Epithelial cell of prostate (primary cell): Measurements from ENCODE around the gene PHKB.
"Not testable (repeated sequence)": the region's sequence is repeated elsewhere in the genome, so short reads cannot be mapped to it uniquely, and the experiment has no call there.

Experiments
- DNase-seq: peaks from one replicate; pipeline ENCODE4 v3.0.0-alpha.2; 2011; ENCODE audit warnings: low read depth, low spot score
- H3K27ac ChIP-seq: fragments of 450-650 bp; 2 replicates; pipeline ENCODE4 v1.5.1; 2017; ENCODE audit warnings: mild to moderate bottlenecking

PHKB gene

GRCh38 chr16:47468070-47468689, 7.0 kb downstream of the PHKB start:
- DNase-seq, H3K27ac ChIP-seq: not testable (repeated sequence)

- H3K27ac ChIP-seq = no peak overlapping the region
- no peak for DNase-seq
Observed at GRCh38 chr16:47469227-47469626, 8.1 kb downstream of the PHKB start.

DNA sequence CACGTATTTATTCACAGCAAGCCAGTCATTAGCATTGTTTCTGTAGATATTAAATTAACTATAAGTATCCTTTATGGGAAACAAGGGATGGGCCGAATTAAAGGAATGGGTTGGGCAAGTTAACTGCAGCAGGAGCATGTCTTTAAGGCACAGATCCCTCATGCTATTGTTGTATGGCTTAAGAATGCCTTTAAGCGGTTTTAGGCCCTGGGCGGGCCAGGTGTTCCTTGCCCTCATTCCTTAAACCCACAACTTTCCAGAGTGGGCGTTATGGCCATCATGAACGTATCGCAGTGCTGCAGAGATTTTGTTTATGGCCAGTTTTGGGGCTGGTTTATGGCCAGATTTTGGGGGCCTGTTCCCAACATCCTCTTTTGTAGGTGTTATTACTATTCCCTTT, 9.1 kb downstream of the PHKB start:
- no peak overlapping the region for H3K27ac ChIP-seq
- DNase-seq = no peak

GRCh38 chr16:47470810-47471209, 9.7 kb downstream of the PHKB start:
- no peak overlapping the region for H3K27ac ChIP-seq
- no peak for DNase-seq

DNA sequence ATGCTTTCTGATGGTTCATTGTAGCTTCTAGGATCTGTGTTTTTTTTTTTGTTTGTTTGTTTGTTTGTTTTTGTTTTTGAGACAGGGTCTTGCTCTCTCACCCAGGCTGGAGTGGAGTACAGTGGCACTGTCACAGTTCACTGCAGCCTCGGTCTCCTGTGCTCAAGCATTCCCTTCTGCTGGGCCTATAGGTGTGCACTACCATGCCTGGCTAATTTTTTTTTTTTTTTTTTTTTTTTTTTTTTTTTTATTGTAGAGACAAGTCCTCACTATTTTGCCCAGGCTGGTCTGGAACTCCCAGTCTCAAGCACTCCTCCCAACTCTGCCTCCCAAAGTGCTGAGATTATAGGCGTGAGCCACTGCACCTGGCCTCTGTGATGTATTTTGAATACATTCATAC, 11.9 kb downstream of the PHKB start:
- DNase-seq, H3K27ac ChIP-seq: not testable (repeated sequence)

DNA sequence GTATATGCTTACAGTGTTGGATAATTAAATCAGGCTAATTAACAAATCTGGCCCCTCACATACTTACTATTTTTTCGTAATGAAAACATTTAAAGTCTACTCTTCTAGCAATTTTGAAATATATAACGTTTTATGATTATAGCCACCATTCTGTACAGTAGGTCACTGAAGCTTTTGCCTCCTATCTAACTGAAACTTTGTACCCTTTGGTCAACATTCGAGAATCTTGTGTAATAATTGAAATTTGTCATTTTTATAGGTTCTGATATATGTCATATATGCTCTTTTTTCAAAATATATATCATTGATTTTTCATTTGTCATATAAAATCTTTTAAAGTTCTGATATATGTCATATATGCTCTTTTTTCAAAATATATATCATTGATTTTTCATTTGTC, 12.7 kb downstream of the PHKB start:
- H3K27ac ChIP-seq = no peak overlapping the region
- DNase-seq = no peak

DNA sequence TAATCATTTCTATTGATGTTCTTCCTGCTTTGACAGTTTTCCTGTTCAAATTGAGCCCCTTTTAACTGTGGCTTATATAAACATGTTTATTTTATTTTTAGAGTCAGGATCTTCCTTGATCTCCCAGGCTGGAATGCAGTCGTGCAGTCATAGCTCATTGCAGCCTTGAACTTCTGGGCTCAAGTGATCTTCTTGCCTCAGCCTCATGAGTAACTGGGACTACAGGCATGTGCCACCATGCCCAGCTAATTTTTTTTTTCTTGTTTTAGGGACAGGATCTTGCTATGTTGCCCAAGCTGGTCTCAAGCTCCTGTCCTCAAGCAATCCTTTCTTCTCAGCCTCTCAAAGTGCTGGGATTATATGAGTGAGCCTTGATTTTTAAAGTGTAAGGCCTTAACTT, 14.7 kb downstream of the PHKB start:
- peak overlapping the region; percentile 53 for H3K27ac ChIP-seq
- DNase-seq = no peak

DNA sequence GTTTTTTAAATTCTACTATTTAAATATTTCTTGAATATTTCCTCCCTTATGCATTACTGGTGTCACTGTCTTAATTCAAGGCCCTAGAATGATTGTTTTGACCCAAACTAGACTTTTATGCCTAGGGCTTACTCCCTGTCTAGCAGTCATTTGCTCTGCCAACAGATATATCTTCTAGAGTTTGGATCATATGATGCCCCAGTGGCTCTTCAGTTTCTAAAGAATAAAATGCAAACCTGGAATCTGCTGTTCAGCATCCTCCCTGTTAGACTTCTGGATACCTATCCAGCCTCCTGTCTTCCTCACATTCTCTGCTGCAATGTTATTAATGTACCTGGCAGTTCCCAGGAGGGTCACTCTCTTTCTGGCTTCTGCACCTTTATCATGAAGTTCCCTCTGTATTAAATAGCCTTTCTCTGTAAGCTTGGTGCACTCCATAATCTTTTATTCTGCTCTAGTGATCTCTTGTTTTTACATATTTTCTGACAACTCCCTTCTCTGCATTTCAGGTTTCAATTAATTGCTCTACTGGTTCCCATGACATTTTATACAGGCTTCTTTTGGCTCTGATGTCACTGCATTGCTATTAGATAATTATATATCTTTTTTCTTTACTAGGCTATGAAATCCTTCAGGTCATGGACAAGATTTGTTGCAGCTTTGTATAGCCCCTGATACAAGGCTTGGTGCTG, 15.7 kb downstream of the PHKB start:
- no peak for DNase-seq
- peak overlapping the region; percentile 53 for H3K27ac ChIP-seq

DNA sequence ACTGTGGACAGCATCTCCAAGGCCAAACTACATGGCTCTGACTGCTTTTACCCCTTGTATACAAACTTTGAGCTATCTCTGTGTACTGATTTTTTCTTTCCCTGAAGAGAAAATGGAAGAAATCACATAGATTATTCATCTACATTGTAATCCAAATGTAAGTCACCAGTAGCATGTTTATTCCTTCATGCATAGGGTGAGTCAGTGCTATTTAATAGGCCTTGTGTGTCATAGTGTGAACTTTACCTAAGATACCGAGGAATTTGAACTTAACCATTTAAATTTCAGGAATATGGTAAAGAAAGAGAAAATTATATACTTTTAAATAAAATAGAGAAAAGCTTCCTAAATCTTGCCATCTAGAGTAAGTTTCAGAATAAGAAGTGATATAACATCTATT, 16.5 kb downstream of the PHKB start:
- no peak for DNase-seq
- H3K27ac ChIP-seq = peak overlapping the region; percentile 53

DNA sequence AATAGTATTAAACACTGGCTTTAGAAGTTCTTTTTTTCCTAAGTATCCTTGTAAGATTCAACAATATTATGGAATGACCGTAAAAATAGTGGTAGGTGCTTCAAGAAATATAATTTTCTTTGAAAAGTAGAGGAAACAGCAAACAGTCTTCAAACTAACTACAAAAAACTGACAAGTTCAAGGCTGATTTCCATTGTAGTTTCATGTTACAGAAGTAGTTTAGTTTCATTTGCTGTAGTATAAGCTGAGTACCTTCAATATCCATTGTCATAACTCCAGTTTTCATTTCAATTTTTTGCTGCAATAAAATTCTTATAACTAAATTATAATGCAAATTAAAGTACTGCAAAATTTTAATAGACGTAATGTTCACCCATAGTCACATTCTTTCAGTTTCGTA, 19.3 kb downstream of the PHKB start:
- no peak overlapping the region for H3K27ac ChIP-seq
- no peak for DNase-seq

DNA sequence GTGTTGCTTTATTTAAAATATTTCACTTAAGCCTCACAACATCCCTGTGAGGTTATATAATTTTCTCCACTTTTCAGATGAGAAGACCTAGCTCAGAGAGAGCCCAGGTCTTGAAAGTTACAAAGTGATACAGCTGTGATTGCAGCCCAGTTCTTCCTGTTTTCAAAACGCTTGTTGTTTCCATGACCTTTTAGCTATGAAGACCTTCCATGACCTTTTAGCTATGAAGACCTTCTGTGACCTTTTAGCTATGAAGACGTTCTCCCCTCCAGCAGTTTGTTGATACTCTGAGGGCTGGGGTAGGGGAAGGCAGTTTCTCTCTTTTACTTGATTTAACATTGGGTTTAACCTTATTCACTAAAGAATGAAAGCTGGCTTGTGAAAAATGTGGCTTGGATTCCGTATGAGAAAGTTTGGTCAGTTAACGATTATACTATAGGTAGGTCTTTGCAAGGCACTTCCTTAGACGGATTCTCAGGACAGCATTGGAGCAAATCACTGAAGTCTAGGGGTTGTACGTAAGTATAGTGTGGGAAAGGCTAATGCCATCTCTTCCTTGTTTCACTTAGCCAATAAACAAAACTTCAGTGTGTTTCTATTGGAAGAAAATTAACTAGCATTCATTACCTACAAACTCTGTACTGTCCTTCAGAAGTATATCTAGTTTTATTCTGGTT, 20.7 kb downstream of the PHKB start:
- H3K27ac ChIP-seq = no peak overlapping the region
- no peak for DNase-seq

DNA sequence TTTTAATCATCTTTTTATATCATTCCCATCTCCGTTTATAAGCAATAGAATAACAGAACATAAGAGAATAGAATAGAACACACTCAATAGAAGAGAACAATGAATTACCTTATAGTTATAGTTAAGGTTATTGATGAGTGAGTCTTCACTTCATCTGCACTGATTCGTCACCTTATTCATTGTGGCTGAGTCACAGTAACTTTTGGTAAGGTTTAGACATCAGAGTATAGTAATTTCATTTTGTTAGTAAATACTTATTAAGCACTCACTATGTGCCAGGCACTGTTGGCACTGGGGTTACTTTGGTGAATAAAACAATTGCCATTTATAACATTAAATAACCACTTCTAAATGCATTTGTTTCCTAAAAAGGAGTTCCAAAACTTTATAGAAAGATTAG, 22.5 kb downstream of the PHKB start:
- DNase-seq = no peak
- H3K27ac ChIP-seq = no peak overlapping the region

DNA sequence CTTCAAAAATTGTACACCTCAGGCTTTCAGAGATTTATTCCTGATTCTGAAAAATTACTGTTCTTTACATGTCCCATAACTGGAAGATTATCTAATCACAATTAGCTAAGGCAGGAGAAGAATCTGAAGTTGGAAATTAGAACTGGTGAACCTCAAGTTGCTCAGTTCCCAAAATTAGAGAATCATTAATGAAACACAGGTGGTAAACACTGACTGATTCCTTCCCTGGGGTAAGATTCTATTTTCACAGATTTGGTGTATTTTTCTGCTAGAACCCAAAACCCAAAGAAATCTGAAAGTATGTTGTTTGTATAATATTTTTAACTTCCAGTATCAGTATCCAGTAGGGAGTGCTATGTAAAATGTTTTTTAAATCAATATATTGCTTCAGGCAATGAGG, 25.7 kb downstream of the PHKB start:
- no peak overlapping the region for H3K27ac ChIP-seq
- no peak for DNase-seq

- no peak overlapping the region for H3K27ac ChIP-seq
- DNase-seq = no peak
Observed at GRCh38 chr16:47488051-47488450, 26.9 kb downstream of the PHKB start.

DNA sequence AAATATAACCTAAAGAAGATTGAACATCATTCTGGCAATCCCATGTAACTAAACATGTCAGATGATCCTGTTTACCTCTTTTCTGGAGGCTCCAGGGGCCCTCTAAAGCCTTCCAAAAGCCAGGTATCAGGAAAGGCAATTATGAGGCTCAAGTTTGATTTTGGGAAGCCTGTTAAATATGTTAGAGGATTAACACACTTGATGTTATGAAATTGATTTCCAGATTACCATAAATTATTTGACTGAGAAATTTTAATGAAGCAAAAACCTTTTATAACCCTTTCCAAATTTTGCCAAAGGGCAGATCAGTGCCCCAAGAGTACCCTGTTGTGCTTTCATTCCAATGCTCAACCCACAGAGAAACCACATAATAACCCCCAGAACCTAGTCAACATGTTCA, 29.3 kb downstream of the PHKB start:
- no peak overlapping the region for H3K27ac ChIP-seq
- no peak for DNase-seq

DNA sequence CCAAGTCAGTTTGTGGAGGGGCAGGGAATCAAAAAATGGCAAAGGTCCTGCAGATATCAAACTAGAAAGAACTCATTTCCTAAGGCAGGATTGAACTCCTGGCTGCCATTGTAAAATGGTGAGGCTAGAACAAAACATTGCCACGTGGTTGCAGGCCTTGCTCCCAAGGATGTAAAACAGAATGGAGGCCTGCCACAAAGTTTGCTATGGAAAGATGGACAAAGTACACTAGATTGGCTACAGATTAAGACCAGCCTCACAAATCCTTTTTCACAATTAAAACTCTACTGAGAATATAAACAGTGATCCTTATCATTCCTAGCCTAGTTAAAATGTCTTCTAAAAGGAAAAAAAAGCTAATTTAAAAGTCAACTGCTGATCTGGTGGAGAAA, 30.9 kb downstream of the PHKB start:
- no peak for DNase-seq
- no peak overlapping the region for H3K27ac ChIP-seq

DNA sequence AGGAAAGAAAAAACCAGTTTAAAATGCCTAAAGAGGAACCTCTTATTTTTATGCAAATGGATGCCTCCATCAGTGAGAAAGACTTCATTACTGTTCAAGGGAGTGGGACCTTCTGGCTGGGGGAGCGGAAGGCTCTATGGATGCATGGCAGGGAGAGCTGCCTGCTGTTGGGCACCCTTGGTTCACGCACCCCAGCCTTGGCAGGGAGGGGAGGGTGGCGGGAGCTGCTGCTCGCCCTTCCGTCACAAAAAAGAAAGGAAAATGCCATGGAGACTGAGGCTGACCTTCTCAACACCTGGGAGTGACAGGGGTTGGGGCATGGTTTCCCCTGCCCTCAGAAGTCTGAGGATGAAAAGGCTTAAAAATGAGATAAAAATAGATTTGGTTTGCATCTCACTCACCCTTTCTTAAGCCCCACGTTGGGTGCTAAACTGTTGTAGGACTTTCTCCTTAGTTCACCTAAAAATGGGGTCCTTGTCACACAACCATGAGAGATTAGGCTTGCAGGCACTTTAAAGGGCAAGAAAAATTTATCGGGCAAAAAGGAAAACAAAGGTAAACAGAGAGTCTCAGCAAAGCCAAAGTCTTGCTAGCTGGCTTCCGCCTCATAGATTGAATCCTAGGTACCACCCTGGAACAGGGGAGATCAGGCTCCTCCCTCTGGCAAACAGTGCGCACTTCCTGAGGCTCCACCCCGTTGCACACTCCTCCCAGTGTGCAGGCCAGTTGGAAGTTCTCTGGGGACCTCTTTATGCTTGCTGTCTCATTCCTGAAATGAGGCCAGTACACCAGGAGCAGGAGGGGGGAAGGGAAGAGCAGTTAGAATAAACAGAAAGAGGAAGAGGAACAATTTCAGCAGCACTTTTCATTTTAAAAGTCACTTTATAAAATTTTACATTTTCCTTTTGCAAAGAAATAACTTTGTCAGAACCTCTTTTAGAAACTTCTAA, 31.6 kb downstream of the PHKB start:
- no peak overlapping the region for H3K27ac ChIP-seq
- no peak for DNase-seq

DNA sequence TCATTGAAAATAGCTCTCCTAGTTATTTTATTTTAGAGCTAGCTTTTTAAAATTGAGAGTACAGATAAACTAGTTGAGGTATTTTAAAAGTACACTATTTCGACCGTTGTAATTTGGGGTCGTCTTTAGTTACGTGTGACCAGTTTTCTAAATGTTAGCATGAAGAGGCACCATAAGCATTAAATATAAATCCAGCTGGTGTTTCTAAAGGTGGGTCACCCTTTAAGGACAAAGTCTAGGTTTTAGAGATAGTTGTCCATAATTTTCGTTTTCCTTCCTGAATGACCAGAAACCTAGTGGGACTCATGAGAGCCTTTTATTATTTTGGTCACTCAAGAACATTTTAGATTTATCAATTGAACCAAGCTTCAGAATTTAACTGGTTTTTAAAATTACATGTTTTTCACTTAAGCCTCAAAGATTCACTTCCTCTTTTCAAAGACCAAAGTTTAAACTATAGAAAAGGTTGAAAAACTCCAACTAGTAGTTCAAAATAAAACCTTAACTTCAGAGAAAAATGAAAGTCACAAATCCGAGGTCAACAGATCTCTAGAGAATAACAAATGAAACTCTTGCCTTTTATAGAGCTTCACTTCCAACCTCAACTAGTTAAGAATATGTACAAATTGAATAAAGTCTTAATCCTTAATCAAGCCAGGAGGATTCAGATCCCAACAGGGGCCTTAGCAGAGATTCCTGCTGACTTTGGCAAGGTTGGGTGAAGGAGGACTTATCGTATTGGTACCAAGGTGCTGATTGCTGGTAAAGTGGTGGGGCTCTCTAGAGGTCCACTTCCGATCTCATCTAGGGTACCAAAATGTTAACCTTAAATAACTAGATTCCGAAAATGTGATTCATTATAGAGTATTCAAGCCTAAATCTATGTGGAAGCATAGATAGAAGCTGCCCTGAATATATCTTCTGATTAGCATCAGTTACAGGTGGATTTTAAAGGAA, 32.5 kb downstream of the PHKB start:
- no peak overlapping the region for H3K27ac ChIP-seq
- no peak for DNase-seq

- no peak overlapping the region for H3K27ac ChIP-seq
- no peak for DNase-seq
Observed at GRCh38 chr16:47499080-47499699, 38.1 kb downstream of the PHKB start.
